ENCODE measurements around the gene CETN2.
"Not testable (repeated sequence)": the region's sequence is repeated elsewhere in the genome, so short reads cannot be mapped to it uniquely, and the experiment has no call there.

The CETN2 gene

GRCh38 chrX:152832520-152832919, 2.0 kb upstream of the CETN2 start:
- DNase-seq (ENCODE audit: low read depth), result no peak

GRCh38 chrX:152831391-152831790, 834 bp upstream of the CETN2 start:
- DNase-seq (ENCODE audit: low read depth), result no peak

- no peak for DNase-seq (ENCODE audit: low read depth)
Observed at GRCh38 chrX:152824841-152825374, 5.6 kb downstream of the CETN2 start.

- no peak for DNase-seq (ENCODE audit: low read depth)
Observed at GRCh38 chrX:152823657-152824056, 6.9 kb downstream of the CETN2 start.

- DNase-seq (ENCODE audit: low read depth), result no peak
Observed at GRCh38 chrX:152822383-152823086, 8.0 kb downstream of the CETN2 start.

GRCh38 chrX:152821145-152821765, 9.3 kb downstream of the CETN2 start:
- peak; percentile 14 for DNase-seq (ENCODE audit: low read depth)

- peak; percentile 10 for DNase-seq (ENCODE audit: low read depth)
Observed at GRCh38 chrX:152819732-152820131, 10.8 kb downstream of the CETN2 start.

- DNase-seq (ENCODE audit: low read depth), result no peak
Observed at GRCh38 chrX:152819266-152819665, 11.3 kb downstream of the CETN2 start.

- no peak for DNase-seq (ENCODE audit: low read depth)
Observed at GRCh38 chrX:152818356-152818755, 12.2 kb downstream of the CETN2 start.

GRCh38 chrX:152817078-152817764, 13.3 kb downstream of the CETN2 start:
- DNase-seq (ENCODE audit: low read depth), result peak; percentile 27

GRCh38 chrX:152814048-152814447, 16.5 kb downstream of the CETN2 start:
- DNase-seq (ENCODE audit: low read depth), result no peak

GRCh38 chrX:152813206-152813605, 17.4 kb downstream of the CETN2 start:
- DNase-seq (ENCODE audit: low read depth), result no peak

GRCh38 chrX:152810403-152810802, 20.2 kb downstream of the CETN2 start:
- DNase-seq (ENCODE audit: low read depth), result no peak

GRCh38 chrX:152806035-152806434, 24.5 kb downstream of the CETN2 start:
- no peak for DNase-seq (ENCODE audit: low read depth)

- no peak for DNase-seq (ENCODE audit: low read depth)
Observed at GRCh38 chrX:152798945-152799344, 31.6 kb downstream of the CETN2 start.

GRCh38 chrX:152787062-152787461, 43.5 kb downstream of the CETN2 start:
- not testable (repeated sequence) for DNase-seq (ENCODE audit: low read depth)

Data from amniotic epithelial cell (primary cell).